ELF-1 (cell line): ENCODE data around the gene VASP.

Source experiments
- DNase-seq: peaks from one replicate; pipeline ENCODE4 v3.0.0-alpha.2; 2016; ENCODE audit warnings: low read depth, low spot score

VASP gene

DNA sequence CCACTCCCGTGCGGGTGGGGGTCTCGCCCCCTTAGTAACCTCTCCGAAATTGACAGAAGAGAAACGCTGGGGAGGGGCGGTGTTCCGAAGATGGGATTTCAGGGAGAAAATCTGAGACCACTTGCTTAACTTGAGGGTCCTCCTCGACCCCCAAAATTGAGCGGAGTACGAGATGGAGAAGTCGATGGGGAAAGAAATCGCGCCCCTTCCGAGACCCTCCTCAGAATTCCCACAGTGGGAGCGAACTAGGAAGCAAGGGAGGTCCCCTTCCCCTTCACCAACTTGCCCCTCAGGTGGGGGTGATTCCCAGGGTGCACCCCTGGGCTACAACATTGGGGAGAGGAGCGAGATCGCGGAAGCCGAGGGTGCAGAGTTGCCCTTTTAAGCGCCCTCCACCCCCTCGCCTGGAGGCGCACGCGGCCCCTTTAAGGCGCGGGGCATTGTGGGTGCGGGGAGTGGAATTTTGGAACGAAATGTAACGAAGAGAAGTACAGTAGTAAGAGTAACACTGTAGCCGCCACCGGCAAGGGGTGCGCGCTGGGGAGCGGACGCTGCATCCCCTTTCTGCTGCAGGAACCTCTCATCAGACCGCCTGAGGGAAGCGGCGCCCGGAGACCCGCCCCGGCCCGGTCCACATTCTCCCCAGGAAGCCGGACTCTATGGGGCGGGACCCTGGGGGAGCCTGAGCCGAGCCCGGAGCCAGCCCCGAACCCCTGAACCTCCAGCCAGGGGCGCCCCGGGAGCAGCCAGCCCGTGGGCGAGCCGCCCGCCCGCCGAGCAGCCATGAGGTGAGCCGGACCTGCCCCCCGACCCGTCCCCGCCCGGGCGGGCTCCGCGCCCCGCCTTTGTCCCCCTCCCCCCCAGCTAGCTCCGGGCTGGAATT is at the start of gene VASP:
Gene VASP, plus strand, starts transcription at position 491 of the 883 bp plus-strand sequence. Its CDS starts 293 bp downstream, at position 784.
- peak; percentile 90 for DNase-seq

DNA sequence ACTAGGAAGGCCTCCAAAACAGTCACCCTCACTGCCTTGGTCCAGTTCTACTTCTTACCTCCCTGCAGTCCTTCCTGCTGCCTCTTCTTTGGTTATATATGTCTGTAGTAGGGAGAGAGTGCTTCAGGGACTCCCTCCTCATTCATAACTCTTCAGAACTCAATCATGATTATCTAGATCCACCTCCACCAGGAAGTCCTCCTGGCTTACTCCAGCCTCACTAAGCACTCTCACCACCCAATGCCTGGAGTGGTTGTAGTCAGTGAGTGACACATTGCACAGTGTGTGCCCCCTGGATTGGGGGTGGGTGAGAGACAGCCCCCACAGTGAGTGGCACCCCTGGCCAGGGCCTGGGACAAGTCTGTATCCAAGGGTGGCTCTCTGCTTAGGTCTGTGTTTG is 49.5 kb upstream of the VASP start:
- no peak for DNase-seq

DNA sequence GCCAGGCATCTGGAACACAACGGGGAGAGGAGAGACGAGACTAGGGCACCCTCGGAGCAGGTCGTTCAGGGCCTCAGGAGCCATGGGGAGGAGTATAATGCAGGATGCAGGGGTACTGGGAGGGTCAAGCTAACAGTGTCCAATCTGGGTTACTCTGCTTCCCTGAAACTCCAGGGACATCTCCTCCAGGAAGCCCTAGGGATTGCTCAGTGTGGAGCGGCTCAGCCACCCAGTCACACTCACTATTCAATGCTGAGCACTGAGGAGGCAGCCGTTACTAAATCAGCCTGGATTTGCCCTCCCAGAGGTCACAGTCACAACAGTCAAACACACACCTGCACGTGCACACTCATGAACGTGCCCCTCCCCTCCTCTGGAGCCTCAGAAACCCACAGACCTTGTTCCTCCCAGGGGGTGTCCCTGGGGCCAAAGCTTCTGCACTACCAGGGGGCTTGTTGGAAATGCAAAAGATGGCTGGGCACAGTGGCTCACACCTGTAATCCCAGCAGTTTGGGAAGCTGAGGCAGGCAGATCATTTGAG is 46.4 kb upstream of the VASP start:
- no peak for DNase-seq

DNA sequence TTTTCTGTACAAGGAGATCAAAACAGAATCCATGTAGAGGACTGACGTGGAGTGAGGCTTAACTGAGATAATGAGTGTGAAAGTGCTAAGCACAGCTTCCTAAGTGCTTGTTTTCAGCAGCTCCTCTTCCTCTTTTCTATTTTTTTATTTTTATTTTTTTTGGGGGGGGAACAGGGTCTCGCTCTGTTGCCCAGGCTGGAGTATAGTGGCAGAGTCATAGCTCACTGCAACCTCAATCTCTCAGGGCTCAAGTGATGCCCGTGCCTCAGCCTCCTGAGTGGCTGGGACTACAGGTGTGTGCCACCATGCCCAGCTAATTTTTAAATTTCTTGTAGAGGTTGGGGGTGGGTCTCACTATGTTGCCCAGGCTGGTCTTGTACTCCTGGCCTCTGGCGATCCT is 45.1 kb upstream of the VASP start:
- no peak for DNase-seq

DNA sequence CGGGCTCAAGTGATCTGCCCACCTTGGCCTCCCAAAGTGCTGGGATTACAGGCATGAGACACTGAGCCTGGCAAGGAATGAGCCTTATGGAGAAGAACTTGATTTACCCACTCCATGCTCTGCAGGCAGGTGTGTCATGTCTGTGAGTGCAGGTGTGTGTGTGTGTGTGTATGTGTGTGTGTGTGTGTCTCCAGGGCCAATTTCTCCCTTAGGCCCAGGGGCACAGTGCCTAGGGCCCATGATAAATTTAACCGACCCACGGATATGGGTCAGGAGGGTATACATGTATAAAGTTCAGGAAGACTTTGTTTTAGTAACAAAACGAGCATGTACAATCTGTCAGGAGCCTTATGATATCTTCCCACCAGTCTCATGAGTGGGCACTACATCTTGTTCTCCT is 44.0 kb upstream of the VASP start:
- DNase-seq = no peak

DNA sequence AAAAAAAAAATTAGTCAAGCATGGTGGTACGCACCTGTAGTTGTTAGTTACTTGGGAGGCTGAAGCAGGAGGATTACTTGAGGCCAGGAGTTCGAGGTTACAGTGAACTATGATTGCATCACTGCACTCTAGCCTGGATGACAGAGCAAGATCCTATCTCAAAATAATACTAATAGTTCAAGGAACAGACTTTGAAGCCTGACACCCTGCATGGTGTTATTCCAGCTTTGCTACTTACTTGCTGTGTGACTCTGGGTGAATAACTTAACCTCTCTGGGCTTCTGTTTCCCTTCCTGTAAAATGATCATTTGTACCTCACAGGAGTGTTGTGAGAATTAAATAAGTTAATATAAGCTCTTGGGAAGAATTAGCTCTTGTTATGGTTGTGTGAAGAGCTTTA is 43.0 kb upstream of the VASP start:
- no peak for DNase-seq

DNA sequence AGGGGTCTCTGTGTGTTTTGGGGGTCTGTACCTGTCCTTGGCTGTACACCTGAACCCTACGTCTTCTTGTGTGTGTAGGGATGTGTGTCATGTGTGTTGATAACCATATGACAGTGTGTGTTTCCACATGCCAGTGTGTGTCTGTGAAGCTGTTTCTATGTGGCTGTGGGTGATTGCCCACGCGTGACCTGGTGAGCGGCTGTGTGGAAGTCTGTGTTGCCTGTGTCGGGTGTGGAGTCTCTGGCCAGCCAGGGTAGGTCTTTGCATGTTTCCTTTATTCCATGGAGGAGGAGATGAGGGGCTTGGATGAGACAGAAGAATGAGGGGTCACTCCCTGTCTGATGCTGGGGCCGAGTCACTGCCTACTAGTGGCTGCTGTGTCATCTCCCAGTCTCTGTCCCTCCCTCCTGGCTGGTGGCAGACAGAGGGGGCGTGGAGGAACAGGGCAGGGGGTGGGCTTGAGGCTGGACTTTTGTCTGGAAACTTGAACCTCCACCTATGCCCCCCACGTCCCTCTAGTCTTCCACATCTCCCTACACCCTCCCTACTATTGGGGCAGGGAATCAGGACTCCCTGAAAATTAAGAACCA is 42.3 kb upstream of the VASP start:
- DNase-seq = no peak

DNA sequence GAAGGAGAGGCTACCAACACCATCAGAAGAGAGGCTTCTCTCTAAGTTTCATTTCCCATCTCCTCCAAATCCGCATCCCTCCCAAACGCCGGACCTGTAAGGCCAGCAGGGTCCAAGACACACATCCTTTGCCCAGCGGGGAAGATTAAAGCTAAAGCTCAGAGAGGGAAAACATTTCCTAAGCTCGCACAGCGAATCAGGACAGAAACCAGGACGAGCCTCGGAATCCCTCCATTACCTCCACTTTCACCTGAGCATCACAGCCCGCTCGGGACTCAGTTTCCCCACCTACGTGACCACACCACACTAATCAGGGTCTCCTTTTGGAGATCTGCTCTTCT is 40.2 kb upstream of the VASP start:
- no peak for DNase-seq

DNA sequence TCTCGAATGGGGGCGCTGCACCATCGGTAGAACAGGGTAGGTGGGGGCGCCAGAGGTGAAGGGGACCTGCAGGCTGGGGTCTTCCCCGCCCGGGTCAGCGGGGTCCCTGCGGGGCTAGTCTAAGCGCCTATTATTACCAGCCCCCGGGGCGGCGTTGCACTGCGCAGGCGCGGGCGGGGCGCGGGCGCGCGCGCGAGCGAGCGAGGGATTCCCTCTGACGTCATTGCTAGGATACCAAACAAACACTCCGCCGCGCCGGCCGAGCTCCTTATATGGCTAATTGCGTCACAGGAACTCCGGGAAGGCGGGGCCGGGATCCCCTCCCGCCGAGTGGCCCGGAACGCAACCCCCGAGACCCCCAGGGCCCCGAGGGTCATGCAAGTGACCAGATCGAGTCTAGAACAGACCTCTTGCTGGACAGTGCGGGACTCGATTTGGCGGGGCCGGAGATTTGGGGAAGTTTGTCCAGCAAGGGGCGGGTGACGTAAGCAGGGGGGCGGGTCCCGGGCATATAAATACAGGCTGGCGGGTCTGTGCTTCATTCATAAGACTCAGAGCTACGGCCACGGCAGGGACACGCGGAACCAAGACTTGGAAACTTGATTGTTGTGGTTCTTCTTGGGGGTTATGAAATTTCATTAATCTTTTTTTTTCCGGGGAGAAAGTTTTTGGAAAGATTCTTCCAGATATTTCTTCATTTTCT is 39.7 kb upstream of the VASP start, which contains the start of gene FOSB:
Gene FOSB, plus strand, starts transcription at position 541 of the 703 bp plus-strand sequence. CDS start 591 bp downstream, outside the sequence.
- peak; percentile 96 for DNase-seq

DNA sequence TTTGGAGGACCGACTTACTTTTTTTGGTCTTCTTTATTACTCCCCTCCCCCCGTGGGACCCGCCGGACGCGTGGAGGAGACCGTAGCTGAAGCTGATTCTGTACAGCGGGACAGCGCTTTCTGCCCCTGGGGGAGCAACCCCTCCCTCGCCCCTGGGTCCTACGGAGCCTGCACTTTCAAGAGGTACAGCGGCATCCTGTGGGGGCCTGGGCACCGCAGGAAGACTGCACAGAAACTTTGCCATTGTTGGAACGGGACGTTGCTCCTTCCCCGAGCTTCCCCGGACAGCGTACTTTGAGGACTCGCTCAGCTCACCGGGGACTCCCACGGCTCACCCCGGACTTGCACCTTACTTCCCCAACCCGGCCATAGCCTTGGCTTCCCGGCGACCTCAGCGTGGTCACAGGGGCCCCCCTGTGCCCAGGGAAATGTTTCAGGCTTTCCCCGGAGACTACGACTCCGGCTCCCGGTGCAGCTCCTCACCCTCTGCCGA is 39.1 kb upstream of the VASP start:
- DNase-seq = peak; percentile 40

DNA sequence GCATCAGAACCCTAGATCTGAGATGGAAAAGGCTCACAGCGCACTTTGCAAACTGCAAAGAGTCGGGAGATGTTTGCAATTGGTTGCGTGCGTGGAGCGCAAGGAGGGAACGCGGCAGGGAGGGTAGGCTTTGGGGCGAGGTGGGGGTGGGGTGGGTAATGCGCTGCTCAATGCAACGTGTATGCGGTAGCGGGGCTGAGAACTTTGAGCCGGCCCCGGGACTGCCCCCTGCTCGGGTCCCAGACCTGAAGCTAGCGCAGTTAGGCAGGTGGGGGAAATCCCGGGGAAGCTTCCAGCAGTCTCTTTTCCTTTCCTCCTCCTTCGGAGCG is 38.5 kb upstream of the VASP start:
- no peak for DNase-seq

DNA sequence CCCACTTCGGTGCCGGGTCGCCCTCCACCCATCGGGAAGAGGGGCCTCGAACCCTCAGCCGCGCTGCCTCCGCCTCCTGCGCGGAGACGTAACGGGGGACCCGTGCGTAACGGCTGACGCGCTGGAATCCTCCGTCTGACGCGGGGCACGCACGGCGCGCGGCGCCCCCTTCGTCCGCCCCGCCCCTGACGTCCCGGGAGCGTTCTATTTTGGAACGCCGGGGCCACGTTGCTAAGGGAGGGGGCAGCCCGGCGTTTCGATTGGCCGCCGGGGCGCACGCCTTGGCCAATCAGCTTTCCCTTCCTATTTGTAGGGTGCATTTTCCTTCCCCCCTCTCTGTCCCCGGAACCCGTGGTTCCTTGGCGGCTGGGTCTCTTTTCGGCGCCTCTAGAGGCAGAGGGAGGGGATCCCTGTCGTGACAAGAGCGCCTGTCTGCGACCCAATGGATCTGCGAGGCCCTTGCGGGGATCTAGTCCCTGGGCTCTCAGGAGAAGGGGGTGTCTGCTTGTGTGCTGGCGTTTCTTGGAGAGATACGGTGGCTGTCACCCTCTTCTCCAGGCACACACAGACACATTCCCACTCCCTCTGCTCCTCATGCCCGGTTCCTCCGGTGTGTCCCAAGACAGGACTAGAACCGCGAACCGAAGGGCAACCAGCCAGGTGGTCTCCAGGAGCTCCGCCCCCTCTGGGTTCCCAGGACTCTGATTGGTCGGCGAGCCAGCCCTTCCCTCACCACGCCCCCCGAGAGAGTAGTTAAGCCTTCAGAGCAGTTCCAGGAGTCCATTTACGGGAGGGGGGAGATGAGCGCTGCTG is 37.9 kb upstream of the VASP start:
- DNase-seq = peak; percentile 95

DNA sequence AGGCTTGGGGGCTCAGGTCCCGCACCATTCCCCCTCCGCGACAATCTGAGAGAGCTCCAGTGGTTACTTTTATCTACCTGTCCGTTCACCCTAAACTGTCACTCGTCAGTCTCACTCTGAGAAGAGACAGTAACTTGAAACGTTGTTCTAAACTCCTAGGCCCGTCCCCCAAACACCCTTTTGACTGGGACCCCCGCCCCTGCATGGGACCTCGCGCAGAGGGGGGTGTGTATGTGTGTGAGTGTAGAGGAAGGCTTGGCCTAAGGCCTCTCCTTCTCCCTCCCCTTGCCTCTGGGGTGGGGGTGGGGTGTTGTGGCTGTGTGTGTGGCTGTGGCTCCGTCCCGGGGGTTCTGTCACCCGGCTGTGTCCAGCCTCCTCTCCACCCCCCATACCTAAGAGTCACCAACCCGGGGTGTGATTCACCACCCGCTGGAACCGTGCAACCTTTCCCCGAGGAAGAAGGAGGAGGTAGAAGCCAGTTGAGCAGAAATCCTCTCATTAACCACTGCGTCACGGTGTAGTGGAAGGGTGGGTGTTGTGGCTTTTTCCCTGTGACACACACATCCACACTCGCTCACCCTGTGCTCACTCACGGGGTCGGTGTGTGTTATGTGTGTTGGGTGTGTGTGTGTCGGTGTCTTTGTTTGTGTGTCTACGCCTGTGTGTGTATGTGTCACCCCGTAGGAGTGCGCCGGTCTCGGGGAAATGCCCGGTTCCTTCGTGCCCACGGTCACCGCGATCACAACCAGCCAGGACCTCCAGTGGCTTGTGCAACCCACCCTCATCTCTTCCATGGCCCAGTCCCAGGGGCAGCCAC is 37.1 kb upstream of the VASP start:
- no peak for DNase-seq

DNA sequence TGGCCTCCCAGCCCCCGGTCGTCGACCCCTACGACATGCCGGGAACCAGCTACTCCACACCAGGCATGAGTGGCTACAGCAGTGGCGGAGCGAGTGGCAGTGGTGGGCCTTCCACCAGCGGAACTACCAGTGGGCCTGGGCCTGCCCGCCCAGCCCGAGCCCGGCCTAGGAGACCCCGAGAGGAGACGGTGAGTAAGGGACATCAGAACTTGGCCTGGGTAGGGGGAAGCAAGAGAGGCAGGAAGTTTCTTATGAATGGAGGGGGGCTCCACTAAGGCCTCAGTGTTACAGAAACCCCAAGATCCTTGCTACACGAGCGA is 36.6 kb upstream of the VASP start:
- no peak for DNase-seq

DNA sequence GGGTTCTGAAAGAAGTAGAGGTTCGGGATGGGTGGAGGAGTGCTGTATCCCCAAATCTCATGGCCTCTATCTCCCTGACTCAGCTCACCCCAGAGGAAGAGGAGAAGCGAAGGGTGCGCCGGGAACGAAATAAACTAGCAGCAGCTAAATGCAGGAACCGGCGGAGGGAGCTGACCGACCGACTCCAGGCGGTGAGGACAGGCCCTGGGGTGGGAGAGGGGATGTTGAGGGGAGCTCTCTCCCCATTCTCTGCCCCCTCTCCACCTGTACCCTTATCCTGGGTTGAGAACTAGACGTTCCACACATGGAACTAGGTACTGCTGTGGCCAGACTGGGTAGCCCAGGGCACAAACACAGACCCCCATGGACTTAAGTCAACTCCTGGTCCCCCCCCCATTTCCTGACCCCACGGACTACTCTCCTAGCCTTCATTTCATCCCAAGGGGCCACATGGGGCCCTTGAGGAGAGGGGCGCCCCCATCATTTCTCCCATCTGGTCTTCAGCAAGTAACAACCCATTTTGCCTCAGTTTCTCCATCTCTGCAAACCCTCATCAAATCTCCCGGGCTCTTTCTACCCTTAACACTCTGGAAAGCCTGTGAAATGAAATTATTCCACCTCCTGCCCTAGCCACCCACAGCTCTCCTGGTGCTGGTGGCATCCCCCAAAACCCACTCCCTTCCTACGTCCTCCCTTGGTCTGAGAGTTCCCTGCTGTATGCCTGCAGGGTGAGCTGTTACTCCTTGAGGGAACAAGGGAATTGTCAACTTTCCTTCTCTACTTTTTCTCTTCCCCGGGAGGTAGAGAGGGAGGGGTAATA is 36.0 kb upstream of the VASP start:
- DNase-seq = no peak

DNA sequence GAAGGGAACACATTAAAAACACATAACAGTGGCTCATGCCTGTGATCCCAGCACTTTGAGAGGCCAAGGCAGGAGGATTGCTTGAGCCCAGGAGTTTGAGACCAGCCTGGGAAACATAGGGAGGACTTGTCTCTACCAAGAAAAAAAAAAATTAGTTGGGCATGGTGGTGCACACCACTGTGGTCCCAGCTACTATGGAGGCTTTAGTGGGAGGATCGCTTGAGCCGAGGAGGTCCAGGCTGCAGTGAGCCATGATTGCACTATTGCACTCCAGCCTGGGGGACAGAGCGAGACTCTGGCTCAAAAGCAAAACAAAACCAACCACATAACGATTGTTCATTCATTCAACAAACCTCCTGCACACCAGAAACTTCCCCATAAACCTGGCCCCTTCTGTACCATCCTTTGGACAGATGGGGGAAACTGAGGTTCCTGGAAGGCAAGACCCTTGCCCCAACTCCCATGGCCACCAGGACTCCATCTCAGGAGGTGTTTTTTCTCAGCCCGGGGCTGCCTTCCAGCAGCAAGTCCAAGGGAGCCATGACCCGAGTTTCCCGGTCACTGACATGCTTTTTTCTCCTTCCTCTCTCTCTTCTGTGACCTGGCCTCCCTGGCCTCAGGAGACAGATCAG is 35.2 kb upstream of the VASP start:
- DNase-seq = peak; percentile 29

DNA sequence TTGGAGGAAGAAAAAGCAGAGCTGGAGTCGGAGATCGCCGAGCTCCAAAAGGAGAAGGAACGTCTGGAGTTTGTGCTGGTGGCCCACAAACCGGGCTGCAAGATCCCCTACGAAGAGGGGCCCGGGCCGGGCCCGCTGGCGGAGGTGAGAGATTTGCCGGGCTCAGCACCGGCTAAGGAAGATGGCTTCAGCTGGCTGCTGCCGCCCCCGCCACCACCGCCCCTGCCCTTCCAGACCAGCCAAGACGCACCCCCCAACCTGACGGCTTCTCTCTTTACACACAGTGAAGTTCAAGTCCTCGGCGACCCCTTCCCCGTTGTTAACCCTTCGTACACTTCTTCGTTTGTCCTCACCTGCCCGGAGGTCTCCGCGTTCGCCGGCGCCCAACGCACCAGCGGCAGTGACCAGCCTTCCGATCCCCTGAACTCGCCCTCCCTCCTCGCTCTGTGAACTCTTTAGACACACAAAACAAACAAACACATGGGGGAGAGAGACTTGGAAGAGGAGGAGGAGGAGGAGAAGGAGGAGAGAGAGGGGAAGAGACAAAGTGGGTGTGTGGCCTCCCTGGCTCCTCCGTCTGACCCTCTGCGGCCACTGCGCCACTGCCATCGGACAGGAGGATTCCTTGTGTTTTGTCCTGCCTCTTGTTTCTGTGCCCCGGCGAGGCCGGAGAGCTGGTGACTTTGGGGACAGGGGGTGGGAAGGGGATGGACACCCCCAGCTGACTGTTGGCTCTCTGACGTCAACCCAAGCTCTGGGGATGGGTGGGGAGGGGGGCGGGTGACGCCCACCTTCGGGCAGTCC is 34.5 kb upstream of the VASP start:
- DNase-seq = peak; percentile 39

DNA sequence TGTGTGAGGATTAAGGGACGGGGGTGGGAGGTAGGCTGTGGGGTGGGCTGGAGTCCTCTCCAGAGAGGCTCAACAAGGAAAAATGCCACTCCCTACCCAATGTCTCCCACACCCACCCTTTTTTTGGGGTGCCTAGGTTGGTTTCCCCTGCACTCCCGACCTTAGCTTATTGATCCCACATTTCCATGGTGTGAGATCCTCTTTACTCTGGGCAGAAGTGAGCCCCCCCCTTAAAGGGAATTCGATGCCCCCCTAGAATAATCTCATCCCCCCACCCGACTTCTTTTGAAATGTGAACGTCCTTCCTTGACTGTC is 34.0 kb upstream of the VASP start:
- no peak for DNase-seq
